Activated naive CD4-positive, alpha-beta T cell treated with anti-CD3 and anti-CD28 coated beads, Interleukin-2, amount 50 U/mL, for 72 hours (primary cell): ENCODE data around the gene COPE. TPM values are rescaled to one million over a fixed set of nuclear protein-coding genes. Genes with fewer than 3 reads are reported as not detected.

Source experiments
- ATAC-seq, 2 donors: fragments of 150-1000 bp; cut with Tn5 transposase; 2 replicates each; pipeline ENCODE4 v1.10.0; 2021; ENCODE audit warnings: mild to moderate bottlenecking in 2 of 2, moderate library complexity in 2 of 2
- DNase-seq, 2 donors: peaks; one replicate each; pipeline ENCODE4 v3.0.0; 2021 to 2022; ENCODE audit warnings: low spot score in 2 of 2
- H3K27ac Mint-ChIP-seq, 2 donors: one replicate each; pipeline ENCODE4 v1.8.0; 2022; ENCODE audit warnings: mild to moderate bottlenecking in 2 of 2, mixed read lengths in 2 of 2
- H3K36me3 Mint-ChIP-seq, 2 donors: one replicate each; pipeline ENCODE4 v1.8.0; 2022; ENCODE audit warnings: mixed read lengths in 2 of 2
- H3K9me3 Mint-ChIP-seq, 2 donors: one replicate each; pipeline ENCODE4 v1.8.0; 2022; ENCODE audit warnings: mixed read lengths in 2 of 2
- total RNA-seq, 2 donors: library from RNA; stranded (reverse); gene quantifications; one replicate each; pipeline ENCODE4 v1.2.3, GENCODE V29; 2022

COPE gene
- total RNA-seq, 2 donors from 2014 or later: 147 to 190 TPM

DNA sequence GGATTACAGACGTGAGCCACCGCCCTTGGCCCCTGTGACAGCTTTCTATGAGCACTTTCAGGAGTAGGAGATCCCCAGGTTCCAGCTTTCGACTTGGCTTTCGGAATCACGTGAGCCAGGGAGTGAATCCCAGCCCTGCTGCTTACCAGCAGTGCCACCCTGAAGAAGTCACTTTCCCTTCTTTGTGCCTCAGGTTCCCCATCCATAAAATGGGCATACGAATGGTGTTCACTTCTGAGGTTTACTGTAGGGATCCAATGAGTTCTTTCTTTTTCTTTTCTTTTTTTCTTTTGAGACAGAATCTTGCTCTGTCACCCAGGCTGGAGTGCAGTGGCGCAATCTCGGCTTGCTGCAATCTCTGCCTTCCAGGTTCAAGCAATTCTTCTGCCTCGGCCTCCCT lies 26.1 kb upstream of the COPE start:
- DNase-seq (no peak), ATAC-seq (no peak)
- Mint-ChIP-seq H3K27ac (no peak overlapping the region), H3K36me3 (no peaks in the 10 kb centered on the region), H3K9me3 (no peaks in the 10 kb centered on the region)

DNA sequence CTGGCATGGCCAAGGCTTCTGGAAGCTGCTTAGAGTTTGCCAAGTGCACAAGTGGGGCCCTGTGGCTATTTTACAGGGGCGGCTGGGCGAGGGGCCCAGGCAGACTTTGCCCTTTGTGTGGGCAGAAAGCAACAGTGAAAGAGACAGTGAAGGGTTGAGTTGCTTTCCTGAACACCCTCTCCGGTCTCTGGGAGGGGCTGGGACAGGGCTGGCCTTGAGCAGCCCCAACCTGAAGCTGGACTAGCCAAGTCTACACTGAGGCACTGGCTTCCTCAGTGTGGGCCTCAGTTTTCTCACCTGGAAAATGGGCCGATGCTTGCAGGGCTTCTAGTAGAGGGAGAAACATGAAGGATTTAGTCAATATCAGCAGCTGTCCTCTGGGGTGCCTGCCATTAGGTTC lies 24.3 kb upstream of the COPE start:
- no peak for DNase-seq
- H3K27ac Mint-ChIP-seq: no peak overlapping the region
- ATAC-seq: no peak
- H3K9me3 Mint-ChIP-seq: no peaks in the 10 kb centered on the region
- H3K36me3 Mint-ChIP-seq: no peaks in the 10 kb centered on the region

DNA sequence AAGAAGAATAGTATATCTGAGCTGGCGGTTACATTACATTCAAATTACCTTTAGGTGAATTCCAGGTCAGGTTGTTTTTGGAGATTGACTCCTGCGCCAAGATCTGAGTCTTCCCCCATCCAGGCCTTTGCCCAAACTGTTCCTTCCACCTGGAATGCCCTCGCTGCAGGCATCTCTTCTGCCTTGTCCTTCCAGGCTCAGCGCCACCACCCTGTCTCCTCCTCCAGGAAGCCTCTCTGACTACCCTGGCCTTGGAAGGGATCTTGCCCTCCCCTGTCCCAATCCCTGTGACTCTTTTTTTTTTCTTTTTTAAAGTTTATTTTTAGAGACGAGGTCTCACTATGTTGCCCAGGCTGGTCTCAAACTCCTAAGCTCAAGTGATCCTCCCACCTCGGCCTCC lies 23.5 kb upstream of the COPE start:
- DNase-seq: no peak
- H3K27ac Mint-ChIP-seq: no peak overlapping the region

DNA sequence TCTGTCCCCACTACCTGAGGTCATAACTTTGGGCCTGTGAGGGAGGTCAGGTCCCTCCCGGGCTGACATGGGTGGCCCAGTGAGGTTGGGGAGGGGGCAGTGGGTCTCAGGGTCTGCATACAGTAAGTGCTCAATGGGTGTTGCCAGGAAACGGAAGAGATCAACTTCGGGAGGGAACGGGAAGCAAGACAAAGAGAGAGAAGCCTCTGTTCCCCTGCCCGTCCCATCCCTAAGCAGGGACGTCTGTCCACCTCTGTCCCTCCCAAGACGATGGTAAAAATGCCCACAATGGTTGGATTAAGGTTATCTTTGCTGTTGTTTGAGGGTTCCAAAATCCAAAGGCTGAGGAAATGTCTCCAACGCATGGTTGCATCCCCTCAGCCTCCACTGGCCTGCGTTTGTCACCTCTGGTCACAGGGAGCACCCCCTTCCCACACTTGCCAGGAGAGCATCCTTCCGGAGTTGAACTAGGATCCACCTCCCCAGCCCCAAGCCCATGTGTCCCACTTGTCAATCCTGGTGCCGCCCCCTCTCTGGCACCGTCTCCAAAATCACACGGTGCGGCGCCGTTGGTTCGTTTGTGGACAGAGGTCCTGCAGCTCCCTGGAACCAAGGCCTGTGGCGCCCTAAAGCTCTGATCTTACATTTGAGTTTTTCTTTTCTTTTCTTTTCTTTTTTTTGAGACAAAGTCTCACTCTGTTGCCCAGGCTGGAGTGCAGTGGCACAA lies 22.6 kb upstream of the COPE start:
- DNase-seq (no peak), ATAC-seq (no peak)
- no peaks in the 10 kb centered on the region for H3K9me3 Mint-ChIP-seq
- H3K27ac Mint-ChIP-seq: no peak overlapping the region
- no peaks in the 10 kb centered on the region for H3K36me3 Mint-ChIP-seq

More for the DNA sequence above, 23.5 kb upstream of the COPE start:
- no peak for ATAC-seq
- Mint-ChIP-seq H3K9me3 (no peaks in the 10 kb centered on the region), H3K36me3 (no peaks in the 10 kb centered on the region)

DNA sequence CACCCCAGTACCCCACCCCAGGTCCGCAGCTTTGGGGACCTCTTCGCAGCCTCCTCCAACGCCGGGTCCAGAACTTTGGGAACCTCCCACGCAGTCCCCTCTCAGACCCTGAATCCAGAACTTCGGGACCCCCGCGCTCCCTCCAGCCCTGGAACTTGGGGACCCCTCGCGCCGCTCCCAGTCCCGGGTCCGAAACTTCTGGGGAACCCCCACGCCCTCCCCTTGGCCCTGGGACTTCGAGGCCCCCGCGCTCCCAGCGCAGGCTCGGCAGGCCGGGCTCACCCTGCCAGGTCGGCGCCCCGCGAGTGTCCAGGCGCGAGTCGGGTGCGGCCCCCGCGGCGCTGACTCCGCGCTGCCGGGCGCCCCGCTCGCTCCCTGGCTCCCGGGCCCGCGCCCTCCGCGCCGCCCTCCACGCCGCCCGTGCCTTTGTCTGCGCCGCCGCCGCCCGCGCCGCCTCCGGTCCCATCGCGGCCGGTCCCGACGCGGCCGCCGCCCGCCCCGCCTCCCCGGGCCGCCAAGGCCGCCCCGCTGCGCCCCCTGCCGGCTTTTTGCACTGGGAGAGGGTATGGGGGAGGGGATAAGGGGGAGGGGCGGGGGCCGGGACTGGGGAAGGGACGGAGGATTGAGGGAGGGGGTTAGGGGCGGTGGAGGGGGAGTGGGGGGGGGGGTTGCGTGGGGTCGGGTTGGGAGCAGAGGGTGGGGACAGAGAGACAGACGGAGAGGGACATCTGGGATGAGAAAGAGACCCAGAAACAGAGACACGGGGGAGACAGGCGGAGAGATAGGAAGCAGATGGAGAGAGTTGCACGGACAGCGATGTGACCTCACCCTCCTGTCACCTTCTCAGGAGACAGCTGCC lies 21.8 kb upstream of the COPE start, which contains the start of gene HOMER3:
Gene HOMER3 (minus strand): TSS at position 449 of the 859 bp plus-strand sequence. CDS start 2,235 bp downstream, outside the sequence.
- DNase-seq (peak in 1 of 2 donors; percentile 91), ATAC-seq (peak; percentile 91 to 93)
- no peaks in the 10 kb centered on the region for H3K9me3 Mint-ChIP-seq
- H3K36me3 Mint-ChIP-seq: no peaks in the 10 kb centered on the region
- H3K27ac Mint-ChIP-seq: no peak within 1 kb of the TSS

DNA sequence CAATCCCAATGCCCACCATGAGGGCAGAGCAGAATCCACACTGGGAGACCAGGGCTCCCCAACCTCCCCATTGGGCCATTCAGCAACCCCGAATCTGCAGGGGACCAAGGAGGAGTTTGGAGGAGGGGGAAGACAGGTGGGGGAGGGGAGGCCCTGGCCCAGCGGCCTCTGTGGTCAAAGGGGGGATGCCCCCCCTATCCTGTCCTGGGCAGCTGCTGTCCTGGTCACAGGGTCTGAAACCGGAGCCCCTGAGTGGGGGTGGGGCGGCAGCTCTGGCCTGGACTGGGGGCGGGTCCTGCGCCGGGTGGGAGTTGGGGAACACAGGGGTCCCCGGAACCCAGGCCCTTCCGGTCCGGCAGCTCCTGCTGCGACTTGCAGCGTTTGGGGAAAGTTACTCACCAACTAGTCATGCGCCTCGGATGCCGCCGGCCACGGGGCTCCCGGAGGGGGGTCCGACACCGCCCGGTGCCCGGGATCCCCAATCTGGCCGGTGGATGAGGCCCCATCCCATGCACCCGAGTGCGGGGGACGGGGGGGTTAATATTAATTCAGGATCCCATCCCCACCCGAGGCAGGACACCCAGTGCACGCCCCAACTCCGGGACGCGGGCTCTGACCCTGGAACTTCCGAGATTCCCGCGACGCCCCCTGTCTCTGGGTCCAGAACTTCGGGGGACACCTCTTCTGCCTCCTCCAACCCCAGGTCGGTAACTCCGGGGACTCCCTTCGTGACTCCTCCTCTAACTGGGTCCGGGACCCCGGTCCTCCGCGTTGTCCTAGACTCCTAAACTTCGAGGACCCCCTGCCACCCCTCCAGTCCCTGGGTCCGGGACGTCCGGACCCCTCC lies 21.0 kb upstream of the COPE start:
- no peak overlapping the region for H3K27ac Mint-ChIP-seq
- no peaks in the 10 kb centered on the region for H3K36me3 Mint-ChIP-seq
- ATAC-seq (peak in 1 of 2 donors; percentile 39), DNase-seq (no peak)
- no peaks in the 10 kb centered on the region for H3K9me3 Mint-ChIP-seq

DNA sequence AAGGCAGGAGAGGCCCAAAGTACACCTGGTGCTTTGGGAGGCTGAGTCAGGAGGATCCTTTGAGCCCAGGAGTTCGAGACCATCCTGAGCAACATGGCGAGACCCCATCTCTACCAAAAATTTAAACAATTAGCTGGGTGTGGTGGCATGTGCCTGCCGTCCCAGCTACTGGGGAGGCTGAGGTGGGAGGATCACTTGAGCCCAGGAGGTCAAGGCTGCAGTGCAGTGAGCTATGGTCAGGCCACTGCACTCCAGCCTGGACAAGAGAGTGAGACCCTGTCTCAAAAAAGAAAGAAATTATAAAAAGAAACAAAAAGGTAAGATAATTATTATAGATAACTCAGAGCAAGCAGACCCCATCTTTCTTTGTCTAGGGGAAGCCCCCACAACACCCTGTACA lies 20.0 kb upstream of the COPE start:
- no peak for ATAC-seq
- H3K27ac Mint-ChIP-seq: no peak overlapping the region
- DNase-seq: no peak
- H3K9me3 Mint-ChIP-seq: no peaks in the 10 kb centered on the region
- no peaks in the 10 kb centered on the region for H3K36me3 Mint-ChIP-seq

DNA sequence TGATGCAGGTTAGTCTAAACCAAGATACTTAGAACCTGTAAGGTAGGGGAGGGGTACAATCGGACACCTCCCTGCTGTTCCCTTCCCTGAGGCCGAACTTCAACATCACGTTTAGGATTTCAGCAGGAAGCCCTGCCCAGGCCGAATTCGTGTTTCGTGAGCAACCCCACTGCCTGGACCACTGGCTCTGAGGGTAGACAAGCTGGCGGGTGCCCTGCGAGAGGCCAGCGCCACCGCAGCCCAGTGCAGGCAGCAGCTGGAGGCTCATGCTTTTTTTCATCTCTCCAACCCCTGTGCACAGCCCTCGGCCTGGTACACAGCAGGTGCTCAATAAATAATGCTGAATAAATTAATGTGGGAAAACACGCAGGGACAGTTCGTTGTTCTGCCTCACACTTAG lies 14.1 kb upstream of the COPE start:
- no peak for DNase-seq
- H3K27ac Mint-ChIP-seq: no peak overlapping the region
- no peak for ATAC-seq
- no peaks in the 10 kb centered on the region for H3K36me3 Mint-ChIP-seq
- H3K9me3 Mint-ChIP-seq: no peaks in the 10 kb centered on the region

DNA sequence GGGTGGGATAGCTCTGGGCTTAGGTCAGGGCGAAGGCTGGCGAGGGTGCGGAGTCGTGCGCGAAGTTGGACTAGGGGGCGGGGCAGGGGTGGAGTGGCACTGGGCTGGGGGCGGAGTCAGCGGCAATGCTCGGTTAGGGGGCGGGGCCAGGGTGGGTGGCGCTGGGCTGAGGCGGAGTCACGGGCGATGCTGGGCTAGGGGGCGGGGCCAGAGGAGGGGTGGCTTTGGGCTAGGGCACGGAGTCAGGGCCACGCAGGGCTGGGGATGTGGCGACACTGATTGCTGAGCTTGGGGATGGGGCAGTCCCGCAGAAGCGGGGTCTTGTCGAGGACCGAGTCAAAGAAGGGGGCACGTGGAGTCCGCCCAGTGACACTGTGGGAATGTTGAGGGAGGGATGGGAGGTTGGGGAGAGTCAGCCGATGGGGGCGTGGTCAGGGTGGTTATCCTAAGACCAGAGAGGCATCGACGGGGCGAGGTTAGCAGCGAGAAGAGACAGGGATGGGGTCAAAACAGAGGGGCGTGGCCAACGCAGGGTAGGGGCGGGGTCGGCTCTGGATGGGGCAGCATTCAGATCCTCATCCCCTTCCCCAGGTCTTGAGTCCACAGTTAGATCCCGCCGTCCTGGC lies 13.1 kb upstream of the COPE start:
- DNase-seq (peak in 1 of 2 donors; percentile 83), ATAC-seq (peak; percentile 81 to 94)
- Mint-ChIP-seq H3K27ac (no peak overlapping the region), H3K9me3 (no peaks in the 10 kb centered on the region), H3K36me3 (no peaks in the 10 kb centered on the region)

DNA sequence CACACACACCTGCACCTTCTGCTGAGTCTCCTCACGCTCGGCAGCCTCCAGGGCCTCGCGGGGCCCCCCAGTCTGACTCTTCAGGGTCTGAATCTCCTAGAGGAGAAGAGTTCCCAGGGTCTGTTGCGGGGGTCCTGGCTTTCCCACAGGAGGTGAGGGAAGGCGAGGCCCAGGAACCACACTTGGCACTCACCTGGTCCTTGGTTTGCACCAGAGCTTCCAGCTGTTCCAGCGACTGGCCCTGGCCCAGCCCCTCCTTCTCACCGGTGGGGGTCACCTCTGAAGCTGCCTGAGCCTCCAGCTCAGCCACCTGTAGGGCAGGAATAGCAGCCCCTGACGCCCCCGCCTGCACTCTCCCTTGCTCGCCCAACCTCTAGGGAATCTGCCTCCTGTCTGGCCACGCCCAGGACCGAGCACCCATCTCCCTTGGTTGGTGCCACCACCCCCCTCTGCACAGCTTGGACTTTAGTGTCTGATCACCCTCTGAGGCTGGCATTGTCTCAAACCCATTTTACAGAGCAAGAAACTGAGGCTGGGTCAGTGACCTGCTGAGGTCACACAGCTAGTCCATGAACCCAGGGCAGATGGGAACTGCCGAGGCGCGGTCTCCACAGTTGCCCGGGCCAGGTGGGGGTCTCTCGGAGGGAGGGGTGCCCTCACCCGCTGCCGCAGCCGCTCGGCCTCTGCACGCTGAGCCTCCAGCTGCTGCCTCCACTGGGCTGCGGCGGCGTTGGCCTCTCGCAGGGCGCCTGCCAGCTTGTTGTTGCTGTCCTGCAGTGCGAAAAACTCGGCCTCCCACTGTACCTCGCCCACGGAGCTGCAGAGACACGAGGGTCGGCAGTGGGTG lies 12.4 kb upstream of the COPE start:
- DNase-seq (no peak), ATAC-seq (no peak)
- Mint-ChIP-seq H3K27ac (no peak overlapping the region), H3K9me3 (no peaks in the 10 kb centered on the region), H3K36me3 (no peaks in the 10 kb centered on the region)

DNA sequence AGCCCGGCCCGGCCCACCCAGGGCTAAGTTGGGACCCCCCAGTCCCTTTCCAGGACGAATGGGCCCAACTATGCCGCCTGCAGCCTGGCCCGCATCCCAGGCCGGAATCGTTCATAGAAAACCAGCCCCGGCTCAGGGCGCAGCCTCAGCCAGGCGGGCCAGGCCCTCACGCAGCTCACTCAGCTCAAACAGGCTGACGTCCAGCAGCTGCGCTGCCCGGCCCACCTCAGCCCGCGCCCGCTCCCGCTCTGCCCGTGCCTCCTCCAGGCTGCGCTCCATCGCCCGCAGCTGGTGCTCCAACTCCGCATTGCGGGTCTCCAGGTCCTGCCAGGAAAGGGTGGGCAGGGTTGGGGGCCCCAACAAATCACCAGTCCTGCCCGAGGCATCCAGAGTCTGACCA lies 10.1 kb upstream of the COPE start:
- Mint-ChIP-seq H3K9me3 (no peaks in the 10 kb centered on the region), H3K27ac (peak overlapping the region in 1 of 2 donors; percentile 3), H3K36me3 (peaks cover 4% of the 10 kb centered on the region in 2 donors)
- no peak for DNase-seq
- no peak for ATAC-seq

DNA sequence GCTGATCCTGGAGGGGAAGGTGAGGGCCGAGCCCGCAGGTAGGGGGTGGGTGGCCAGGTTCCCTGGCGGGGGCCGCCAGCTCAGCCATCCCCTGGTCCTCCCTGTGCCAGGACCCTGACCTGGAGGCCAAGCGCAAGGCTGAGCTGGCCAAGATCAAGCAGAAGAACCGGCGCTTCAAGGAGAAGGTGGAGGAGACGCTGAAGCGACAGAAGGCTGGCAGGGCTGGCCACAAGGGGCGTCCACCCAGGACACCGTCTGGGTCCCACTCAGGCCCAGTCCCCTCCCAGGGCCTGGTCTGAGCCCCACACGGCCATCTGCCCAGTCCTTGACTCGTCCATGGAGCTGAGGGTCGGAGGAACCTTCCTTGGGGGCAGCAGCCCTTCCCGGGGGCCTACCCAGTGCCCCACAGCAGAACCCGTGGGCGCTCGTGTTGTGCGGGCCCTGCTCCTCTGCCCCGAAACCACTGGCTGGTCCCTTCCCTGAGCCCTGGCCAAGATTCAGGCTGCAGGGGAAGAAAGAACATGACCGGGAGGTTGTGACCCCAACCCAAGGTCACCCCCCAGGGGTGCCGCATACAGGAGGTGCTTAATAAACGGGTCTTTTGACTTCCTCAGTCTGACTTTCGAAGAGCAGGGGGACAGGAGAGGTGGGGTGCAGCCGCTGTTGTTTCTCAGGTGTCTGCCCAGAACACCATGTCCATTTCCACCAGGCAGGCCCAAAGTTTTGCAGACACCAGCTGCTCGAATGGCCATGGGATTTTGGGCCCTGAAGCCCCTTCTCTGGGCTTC lies 9.0 kb upstream of the COPE start:
- H3K9me3 Mint-ChIP-seq: no peaks in the 10 kb centered on the region

DNA sequence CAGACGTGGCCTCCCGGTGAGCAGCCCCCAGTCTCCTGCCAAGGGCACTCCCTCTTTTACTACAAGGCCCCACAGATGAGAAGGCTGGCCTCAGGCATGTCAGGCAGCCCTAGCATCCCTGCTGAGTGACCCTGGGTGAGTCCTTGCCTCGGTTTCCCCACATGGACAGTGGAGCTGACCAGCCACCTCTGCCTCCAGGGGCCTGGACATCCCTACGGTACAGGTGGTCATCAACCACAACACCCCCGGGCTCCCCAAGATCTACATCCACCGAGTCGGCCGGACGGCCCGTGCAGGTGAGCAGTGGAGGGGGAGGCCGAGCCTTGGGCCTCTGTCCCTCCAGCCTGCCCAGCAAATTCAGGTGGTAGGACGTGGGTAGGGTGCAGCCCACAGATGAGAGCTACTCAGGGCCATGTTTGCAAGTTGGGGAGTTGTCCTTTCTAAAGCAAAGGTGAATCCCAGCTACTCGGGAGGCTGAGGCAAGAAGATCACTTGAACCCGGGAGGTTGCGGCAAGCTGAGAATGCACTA lies 5.6 kb upstream of the COPE start:
- H3K36me3 Mint-ChIP-seq: peaks cover 9 to 12% of the 10 kb centered on the region in 2 donors
- DNase-seq (no peak), ATAC-seq (no peak)
- no peaks in the 10 kb centered on the region for H3K9me3 Mint-ChIP-seq
- H3K27ac Mint-ChIP-seq: peak overlapping the region in 1 of 2 donors; percentile 75

More for the DNA sequence above, 9.0 kb upstream of the COPE start:
- Mint-ChIP-seq H3K27ac (no peak overlapping the region), H3K36me3 (peaks cover 4 to 6% of the 10 kb centered on the region in 2 donors)
- DNase-seq: no peak
- ATAC-seq: no peak

DNA sequence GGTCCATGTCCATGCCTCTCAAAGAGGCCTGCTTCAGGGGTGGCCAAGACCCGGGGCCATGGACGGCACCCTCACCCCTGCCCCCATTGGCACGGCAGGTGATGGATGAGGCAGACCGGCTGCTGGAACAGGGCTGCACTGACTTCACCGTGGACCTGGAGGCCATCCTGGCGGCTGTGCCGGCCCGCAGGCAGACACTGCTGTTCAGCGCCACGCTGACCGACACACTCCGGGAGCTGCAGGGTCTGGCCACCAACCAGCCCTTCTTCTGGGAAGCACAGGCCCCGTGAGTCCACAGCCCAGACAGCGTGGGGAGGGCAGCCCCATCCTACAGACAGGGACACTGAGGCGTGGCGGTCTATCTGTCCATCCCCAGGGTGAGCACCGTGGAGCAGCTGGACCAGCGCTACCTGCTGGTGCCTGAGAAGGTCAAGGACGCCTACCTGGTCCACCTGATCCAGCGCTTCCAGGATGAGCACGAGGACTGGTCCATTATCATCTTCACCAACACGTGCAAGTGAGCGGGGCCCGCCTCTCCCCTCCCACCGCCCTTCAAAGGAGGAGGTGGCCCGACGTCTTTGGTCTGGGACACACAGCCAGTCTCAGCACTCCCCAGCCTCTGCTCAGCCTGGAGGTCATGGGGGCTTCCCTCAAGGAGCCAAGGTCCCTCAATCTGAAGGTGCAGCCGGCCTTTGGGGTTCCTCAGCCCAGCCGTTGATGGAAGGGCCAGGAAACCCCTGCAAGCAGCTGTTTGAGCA lies 3.2 kb upstream of the COPE start:
- DNase-seq (no peak), ATAC-seq (no peak)
- H3K9me3 Mint-ChIP-seq: no peaks in the 10 kb centered on the region
- H3K36me3 Mint-ChIP-seq: peaks cover 20% of the 10 kb centered on the region in 2 donors
- no peak overlapping the region for H3K27ac Mint-ChIP-seq
